GM13977 (cell line): ENCODE measurements around the gene C6orf132.

Source experiments
- DNase-seq: peaks from one replicate; pipeline ENCODE4 v3.0.0; 2012; ENCODE audit warnings: low spot score
- in situ Hi-C: fragments of 300-500 bp; cut with MboI; formaldehyde crosslinking; loops from one replicate; pipeline ENCODE4 v1.12.0; 2022; ENCODE audit warnings: low sequenced_read_pairs, low pct_unique_long_range_greater_than_20kb, mixed read lengths, inconsistent platforms; ENCODE audit not compliant: unreplicated experiment
- TF ChIP-seq, protein P1 (sequence below): IDR thresholded peaks from 2 replicates; pipeline ENCODE4 v1.5.1; 2012; ENCODE audit warnings: mild to moderate bottlenecking, control low read depth; ENCODE audit not compliant: insufficient read depth; ENCODE audit errors: extremely low read depth, missing control alignments

Gene C6orf132

DNA sequence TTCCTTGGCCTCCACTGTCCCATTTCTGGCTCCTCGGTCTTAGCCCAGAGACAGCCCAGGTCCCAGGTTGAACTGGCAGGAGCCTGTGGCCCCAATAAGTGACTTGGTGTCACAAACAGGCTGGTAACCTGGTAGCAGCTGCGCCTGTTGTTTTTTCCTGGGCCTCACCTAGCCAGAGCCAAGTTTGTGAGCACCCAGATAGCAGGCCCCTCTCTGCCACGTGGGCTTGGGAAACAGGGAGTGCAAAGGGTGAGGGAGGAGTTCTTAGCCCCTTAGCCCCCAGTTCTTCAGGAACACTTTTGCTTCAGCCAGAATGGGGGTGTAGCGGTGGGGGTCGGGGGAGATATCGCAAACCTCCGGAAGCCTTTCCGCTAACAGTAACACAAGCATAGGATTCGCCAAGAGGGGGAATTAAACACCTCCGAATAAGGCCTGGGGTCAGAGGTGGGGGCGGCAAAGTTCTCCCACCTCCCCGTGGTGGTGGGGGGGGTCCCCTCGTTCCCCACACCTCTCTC is 760 bp downstream of the C6orf132 start:
- DNase-seq = no peak
- in situ Hi-C loops = no loop called here
- TF ChIP-seq, protein P1, sequence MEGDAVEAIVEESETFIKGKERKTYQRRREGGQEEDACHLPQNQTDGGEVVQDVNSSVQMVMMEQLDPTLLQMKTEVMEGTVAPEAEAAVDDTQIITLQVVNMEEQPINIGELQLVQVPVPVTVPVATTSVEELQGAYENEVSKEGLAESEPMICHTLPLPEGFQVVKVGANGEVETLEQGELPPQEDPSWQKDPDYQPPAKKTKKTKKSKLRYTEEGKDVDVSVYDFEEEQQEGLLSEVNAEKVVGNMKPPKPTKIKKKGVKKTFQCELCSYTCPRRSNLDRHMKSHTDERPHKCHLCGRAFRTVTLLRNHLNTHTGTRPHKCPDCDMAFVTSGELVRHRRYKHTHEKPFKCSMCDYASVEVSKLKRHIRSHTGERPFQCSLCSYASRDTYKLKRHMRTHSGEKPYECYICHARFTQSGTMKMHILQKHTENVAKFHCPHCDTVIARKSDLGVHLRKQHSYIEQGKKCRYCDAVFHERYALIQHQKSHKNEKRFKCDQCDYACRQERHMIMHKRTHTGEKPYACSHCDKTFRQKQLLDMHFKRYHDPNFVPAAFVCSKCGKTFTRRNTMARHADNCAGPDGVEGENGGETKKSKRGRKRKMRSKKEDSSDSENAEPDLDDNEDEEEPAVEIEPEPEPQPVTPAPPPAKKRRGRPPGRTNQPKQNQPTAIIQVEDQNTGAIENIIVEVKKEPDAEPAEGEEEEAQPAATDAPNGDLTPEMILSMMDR = no peak

DNA sequence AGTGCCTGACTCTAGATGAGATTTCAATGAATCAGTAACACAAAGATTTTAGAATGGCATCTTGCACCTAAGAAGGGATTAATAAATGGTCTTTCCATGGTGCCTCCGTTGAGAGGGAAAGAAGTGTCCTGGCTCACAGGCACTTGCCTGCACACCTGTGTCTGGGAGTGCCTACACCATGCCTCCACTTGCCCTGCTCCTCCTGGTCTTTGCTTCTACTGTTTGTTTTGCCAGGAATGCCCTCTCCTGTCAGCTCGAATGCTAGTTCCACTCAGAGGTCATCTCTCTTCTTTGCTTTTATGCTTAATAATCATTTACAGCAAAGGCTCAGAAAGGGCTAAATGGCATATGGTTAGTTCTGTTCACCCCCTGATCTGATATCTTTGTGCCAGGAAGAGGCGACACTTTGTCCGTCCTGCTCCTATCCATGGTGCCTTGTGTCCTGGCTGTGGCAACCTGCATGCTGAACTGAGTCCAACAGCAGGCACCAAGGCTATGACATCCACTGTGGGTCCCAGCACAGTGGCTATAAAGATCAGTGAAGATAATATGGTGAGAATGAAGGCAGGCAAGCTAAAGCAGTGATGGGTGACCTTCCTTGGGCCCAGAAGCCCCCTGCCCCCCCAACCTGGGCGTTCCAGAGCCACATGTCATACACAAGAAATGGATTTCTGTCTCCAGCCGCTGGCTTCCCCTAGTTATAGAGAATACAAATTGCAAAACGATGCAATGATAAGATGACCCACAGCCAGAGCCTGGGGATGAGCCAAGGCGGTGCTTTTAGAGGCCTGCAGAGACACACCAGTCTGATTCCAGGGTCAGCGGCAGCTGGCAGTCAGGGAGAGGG is 1.4 kb downstream of the C6orf132 start:
- no peak for DNase-seq
- in situ Hi-C loops = no loop called here
- TF ChIP-seq, protein P1 = no peak

DNA sequence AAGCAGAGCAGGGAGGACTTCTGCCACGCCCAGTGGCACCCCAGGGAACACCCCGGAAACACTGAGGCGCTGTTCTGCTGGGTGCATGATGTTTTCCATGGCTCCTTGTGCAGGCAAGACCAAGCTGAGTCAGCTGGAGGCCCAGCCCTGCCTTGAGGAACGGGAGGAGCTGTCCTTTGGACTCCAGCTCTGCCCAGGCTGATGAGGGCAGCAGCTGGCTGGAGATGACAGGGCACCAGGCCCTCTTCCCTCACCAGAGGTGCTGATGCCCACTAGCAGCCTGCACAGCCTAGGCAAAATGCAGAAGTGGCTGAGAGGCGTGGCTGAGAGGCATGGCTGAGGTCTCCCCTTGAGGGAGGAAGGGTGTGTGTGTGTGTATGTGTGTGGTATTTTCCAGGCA is 2.4 kb downstream of the C6orf132 start:
- in situ Hi-C loops = no loop called here
- TF ChIP-seq, protein P1 = no peak
- DNase-seq = no peak

DNA sequence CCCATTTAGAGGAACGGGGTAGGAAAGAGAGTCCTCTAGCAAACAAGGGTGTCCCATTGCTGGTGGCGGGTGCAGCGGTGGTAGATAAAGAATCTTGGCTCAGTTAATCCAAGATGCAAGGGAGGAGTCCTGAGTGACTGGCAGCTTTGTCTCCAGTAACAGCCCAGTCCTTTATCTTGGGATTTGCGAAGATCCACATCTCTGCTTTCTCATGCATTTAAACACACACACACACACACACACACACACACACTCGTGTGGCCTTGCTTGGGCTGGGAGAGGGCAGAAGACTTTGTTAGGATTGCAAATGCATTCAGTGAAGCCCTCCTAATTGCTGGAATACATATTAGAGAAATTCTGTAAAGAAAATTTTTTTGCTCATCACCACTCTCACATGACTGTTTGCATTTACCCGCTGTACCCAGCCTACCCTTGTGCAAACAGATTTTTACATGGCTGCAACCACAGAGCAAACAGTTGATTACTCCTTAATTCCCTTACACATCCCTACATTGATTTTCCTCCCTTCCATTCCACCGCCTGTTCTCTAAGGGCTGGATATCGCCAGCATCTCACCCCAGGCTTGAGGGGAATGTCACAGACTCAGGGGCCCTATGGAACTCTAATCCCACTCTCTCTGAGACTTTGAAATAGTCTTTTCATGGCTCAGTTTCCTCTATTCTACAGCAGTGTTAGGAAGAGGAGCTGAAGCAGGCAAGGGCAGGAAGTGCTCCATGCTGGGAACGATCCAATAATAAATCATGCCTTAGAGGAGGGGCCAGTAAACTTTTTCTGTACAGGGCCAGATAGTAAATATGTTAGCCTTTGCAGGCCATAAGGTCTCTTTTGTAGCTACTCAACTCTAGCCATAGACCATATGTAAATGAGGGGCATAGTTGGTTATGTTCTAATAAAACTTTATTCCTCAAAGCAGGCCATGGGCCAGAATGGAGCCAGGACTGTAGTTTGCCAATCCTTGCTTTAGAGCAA is 3.5 kb downstream of the C6orf132 start:
- in situ Hi-C loops = no loop called here
- TF ChIP-seq, protein P1 = no peak
- no peak for DNase-seq

DNA sequence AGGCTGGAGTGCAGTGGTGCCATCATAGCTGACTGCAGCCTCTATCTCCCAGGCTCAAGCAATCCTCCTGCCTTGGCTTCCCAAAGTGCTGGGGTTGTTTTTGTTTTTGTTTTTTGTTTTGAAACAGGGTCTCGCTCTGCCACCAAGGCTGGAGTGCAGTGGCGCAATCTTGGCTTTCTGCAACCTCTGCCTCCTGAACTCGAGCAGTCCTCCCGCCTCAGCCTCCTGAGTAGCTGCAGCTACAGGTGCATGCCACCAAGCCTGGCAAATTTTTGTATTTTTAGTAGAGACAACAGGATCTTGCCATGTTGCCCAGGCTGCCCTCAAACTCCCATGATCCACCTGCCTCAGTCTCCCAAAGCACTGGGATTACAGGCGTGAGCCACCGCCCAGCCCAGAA is 4.2 kb downstream of the C6orf132 start:
- in situ Hi-C loops = no loop called here
- DNase-seq = no peak
- TF ChIP-seq, protein P1 = no peak

DNA sequence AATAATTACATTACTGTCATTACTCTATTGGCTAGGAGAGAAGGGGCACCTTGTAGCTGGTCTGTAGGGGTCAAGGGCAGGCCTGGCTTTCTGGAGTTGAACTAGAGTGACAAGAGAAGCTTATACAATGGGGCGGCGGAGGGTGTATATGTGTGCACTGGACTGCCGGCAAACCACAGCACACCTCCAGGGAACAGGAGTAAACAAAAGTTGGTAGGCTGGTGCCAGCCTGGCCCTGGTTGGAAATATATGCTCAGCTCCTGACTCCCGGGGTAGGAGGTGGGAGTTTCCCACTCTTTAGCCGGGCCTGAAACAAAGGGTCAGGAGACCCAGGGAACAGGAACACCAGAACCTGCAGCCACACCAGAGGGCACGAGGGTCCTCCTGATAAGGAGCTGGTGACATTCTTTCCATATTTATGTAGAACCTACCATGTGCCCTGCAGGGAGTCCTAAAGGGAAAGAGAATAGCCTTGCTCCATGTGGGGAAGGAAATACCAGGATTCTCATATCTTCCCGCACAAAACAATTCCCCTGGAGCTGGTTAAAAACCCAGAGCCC is 5.1 kb downstream of the C6orf132 start:
- in situ Hi-C loops = no loop called here
- no peak for DNase-seq
- TF ChIP-seq, protein P1 = no peak
